Measurements from ENCODE around the gene TRIM63. TPM values are rescaled to one million over a fixed set of nuclear protein-coding genes. Genes with fewer than 3 reads are reported as not detected.

TRIM63 gene
- total and polyA plus RNA-seq, 9 of the 15 experiments (the other 6 are each of a cell fraction or from before 2014, with no cell fraction given), result 0.08 to 0.57 (median 0.36) TPM

- Histone ChIP-seq H3K27me3 (ENCODE audit: control insufficient read depth in 2 of 2, insufficient read depth in 2 of 2, low read length in 2 of 2) (no peaks in the 10 kb centered on the region), H3K4me1 (replicated peaks in 1 of 2; ENCODE audit: control insufficient read depth in 2 of 2, insufficient read depth in 2 of 2, low read length in 2 of 2) (peaks cover 24 to 61% of the 10 kb centered on the region in 2 experiments), H3K9ac (ENCODE audit: insufficient read depth in 1 of 2, low read depth in 2 of 2, low read length in 2 of 2) (no peak overlapping the region; a peak in 1 of 4 replicates), H3K9me1 (ENCODE audit: control insufficient read depth, insufficient read depth, low read length) (no peaks in the 10 kb centered on the region), H3K36me3 (ENCODE audit: control insufficient read depth, insufficient read depth, low read length) (no peaks in the 10 kb centered on the region), H3K4me2 (ENCODE audit: insufficient read depth, low read length) (no peak overlapping the region), H3K27ac (ENCODE audit: extremely low read depth, low read depth, low read length) (no peak overlapping the region), H3K9me3 (replicated peaks; ENCODE audit: control insufficient read depth, insufficient read depth, low read depth, low read length) (no peaks in the 10 kb centered on the region), H3K79me2 (ENCODE audit: control insufficient read depth, insufficient read depth, low read length) (no peaks in the 10 kb centered on the region), H4K20me1 (replicated peaks; ENCODE audit: control insufficient read depth, insufficient read depth, low read length) (no peaks in the 10 kb centered on the region), H3K4me3 (no peak overlapping the region), H2AFZ (ENCODE audit: low read depth, low read length) (no peak overlapping the region; the same call in 1 of the 2 replicates)
- ATAC-seq, result no peak
- CTCF ChIA-PET (ENCODE audit: low intra/inter-chr PET ratio), result no interaction called here
- no peak for FAIRE-seq
- DNase-seq (ENCODE audit: extremely low read depth in 1 of 4, low spot score in 3 of 4), result no peak
- WGBS (ENCODE audit: insufficient coverage, low coverage, missing lambda C conversion rate), result 68% methylated on average over 9 of the region's 9 CpGs
- POLR2A ChIA-PET, result interaction anchor here (0.8 to 4.8 kb wide), 4 partner anchors 10 to 36 kb away, joined by 3 to 33 read pairs (median 4); no protein-coding TSS in a partner anchor
- BruUV-seq (replicated peaks), result no TSS peak
- in situ Hi-C loops (cut with MboI) (no loop called here), intact Hi-C loops (cut with micrococcal nuclease) (no loop called here)
- TF ChIP-seq PHF21A (IDR thresholded peaks at IDR 0.05; ENCODE audit: borderline replicate concordance, low read depth) (no peak), KLF16 (IDR thresholded peaks at IDR 0.05) (no peak), VEZF1 (CRISPR knock-in tag; IDR thresholded peaks at IDR 0.05) (0 out of 2 replicates have a peak, but pooled peaks have one; percentile 14), SMC3 (conservative IDR thresholded peaks at IDR 0.05; ENCODE audit: insufficient read depth, low read depth, low read length) (no peak), ZFX (CRISPR knock-in tag; IDR thresholded peaks at IDR 0.05) (no peak), MYBL2 (IDR thresholded peaks at IDR 0.05; ENCODE audit: low read depth) (no peak), MYBL2 (CRISPR knock-in tag; IDR thresholded peaks at IDR 0.05; ENCODE audit: borderline replicate concordance) (no peak), CEBPB (tag; IDR thresholded peaks at IDR 0.05) (peak; percentile 94), MAFF (IDR thresholded peaks at IDR 0.05; ENCODE audit: low read length) (peak; percentile 73; the same call in 1 of the 2 replicates), HOMEZ (CRISPR knock-in tag; IDR thresholded peaks at IDR 0.05) (no peak), GMEB1 (CRISPR knock-in tag; IDR thresholded peaks at IDR 0.05) (no peak), ARID1B (IDR thresholded peaks at IDR 0.05) (0 out of 2 replicates have a peak, but pooled peaks have one; percentile 9)
These were observed 12.8 kb upstream of the TRIM63 start for GRCh38 chr1:26079960-26080814.
